Measurements from ENCODE around the gene CRYBG1.

DNA sequence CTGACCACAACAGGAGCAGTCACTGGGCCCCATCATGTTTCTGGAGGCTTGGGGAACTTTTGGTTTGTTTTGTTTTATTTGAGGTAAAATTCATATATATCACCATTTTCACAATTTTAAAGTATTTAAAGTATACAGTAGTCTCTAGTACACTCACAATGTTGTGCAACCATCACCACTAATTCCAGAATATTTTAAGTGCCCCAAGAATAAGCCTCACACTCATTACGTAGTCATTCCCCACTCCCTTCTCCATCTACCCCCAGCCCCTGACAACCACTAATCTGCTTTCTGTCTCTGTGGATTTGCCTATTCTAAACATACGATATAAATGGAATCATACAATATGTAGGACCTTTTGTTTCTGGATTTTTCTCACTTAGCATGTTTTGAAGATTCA is 239.8 kb downstream of the CRYBG1 start:
- TF ChIP-seq, protein P1, sequence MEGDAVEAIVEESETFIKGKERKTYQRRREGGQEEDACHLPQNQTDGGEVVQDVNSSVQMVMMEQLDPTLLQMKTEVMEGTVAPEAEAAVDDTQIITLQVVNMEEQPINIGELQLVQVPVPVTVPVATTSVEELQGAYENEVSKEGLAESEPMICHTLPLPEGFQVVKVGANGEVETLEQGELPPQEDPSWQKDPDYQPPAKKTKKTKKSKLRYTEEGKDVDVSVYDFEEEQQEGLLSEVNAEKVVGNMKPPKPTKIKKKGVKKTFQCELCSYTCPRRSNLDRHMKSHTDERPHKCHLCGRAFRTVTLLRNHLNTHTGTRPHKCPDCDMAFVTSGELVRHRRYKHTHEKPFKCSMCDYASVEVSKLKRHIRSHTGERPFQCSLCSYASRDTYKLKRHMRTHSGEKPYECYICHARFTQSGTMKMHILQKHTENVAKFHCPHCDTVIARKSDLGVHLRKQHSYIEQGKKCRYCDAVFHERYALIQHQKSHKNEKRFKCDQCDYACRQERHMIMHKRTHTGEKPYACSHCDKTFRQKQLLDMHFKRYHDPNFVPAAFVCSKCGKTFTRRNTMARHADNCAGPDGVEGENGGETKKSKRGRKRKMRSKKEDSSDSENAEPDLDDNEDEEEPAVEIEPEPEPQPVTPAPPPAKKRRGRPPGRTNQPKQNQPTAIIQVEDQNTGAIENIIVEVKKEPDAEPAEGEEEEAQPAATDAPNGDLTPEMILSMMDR (conservative IDR thresholded peaks at IDR 0.05): no peak
- no peak for TF ChIP-seq ZFX (IDR thresholded peaks at IDR 0.05)
